ENCODE measurements around the gene SACS. TPM values are rescaled to one million over a fixed set of nuclear protein-coding genes. Genes with fewer than 3 reads are reported as not detected.

SACS gene
- total RNA-seq, 1 experiment from 2014 or later = 53.0 TPM

- H3K23me2 ChIP-seq (ENCODE audit: insufficient read length, low read depth, low read length, poor library complexity, severe bottlenecking) = no peaks in the 10 kb centered on the region
- H3K4me3 Mint-ChIP-seq = no peak overlapping the region
- no peak for TF ChIP-seq CTCF (conservative IDR thresholded peaks at IDR 0.05)
- H2BK12ac ChIP-seq (ENCODE audit: insufficient read length, low read depth, low read length) = no peak overlapping the region
- no peaks in the 10 kb centered on the region for H3K9me3 ChIP-seq (ENCODE audit: control insufficient read depth, low read depth, low read length)
- H4K8ac ChIP-seq (replicated peaks; ENCODE audit: insufficient read length, low read depth, low read length) = no peak overlapping the region
- H3K4me1 Mint-ChIP-seq = no peaks in the 10 kb centered on the region
- H3T11ph ChIP-seq (ENCODE audit: low read length) = no peak overlapping the region
- H2AFZ ChIP-seq (ENCODE audit: low read length) = no peak overlapping the region
- H3K56ac ChIP-seq (ENCODE audit: insufficient read length, low read depth, low read length) = no peak overlapping the region
- no peak overlapping the region for H3K9ac ChIP-seq (ENCODE audit: extremely low read depth, insufficient read length, low read length)
- no peak overlapping the region for H2BK15ac ChIP-seq (ENCODE audit: low read depth, low read length)
- DNase-seq = no peak
- H3K4me2 ChIP-seq (ENCODE audit: insufficient read depth, insufficient read length, low read length) = no peak overlapping the region
- H3K27me3 Mint-ChIP-seq (ENCODE audit: low read depth) = no peaks in the 10 kb centered on the region
- no peak overlapping the region for H4K5ac ChIP-seq (ENCODE audit: insufficient read length, low read depth, low read length)
- peaks cover 30 to 78% (median 49%) of the 10 kb centered on the region in 3 experiments; a peak in 6 of 7 replicates for H3K36me3 Mint-ChIP-seq (ENCODE audit: insufficient read depth in 1 of 3, low read depth in 3 of 3)
- H3K14ac ChIP-seq (ENCODE audit: insufficient read depth, low read length) = no peak overlapping the region
- H3K27ac ChIP-seq (ENCODE audit: insufficient read length, low read depth, low read length) = no peak overlapping the region
- no peak overlapping the region for H2BK5ac ChIP-seq (ENCODE audit: insufficient read length, low read length)
- WGBS (ENCODE audit: extremely low coverage, insufficient read length, low lambda C conversion rate) = no CpG with 5 or more reads among the region's 4 CpGs
- no peak overlapping the region for H2AK5ac ChIP-seq (ENCODE audit: insufficient read length, low read length)
- H4K91ac ChIP-seq (ENCODE audit: insufficient read length, low read depth, low read length) = no peak overlapping the region
- no peak overlapping the region for H2BK120ac ChIP-seq (ENCODE audit: low read depth, low read length, poor library complexity, severe bottlenecking)
- no peaks in the 10 kb centered on the region for H3K27me3 ChIP-seq (ENCODE audit: insufficient read depth, low read length)
- H3K9me3 Mint-ChIP-seq = no peaks in the 10 kb centered on the region
- H3K27ac Mint-ChIP-seq = no peak overlapping the region
- H4K20me1 ChIP-seq (ENCODE audit: control insufficient read depth, insufficient read depth, insufficient read length) = no peaks in the 10 kb centered on the region
- no peak overlapping the region for H3K18ac ChIP-seq (ENCODE audit: insufficient read length, low read depth, low read length)
- 0 out of 2 replicates have a peak, but pooled peaks cover 4% of the 10 kb centered on the region for H3K79me2 ChIP-seq (ENCODE audit: insufficient read depth, low read length)
- peaks cover 5% of the 10 kb centered on the region for H3K79me1 ChIP-seq (ENCODE audit: insufficient read depth, low read depth, low read length, poor library complexity, severe bottlenecking)
- no peak overlapping the region for H3K4ac ChIP-seq (ENCODE audit: low read depth, low read length)
- H2BK20ac ChIP-seq (ENCODE audit: low read depth, low read length, poor library complexity, severe bottlenecking) = no peak overlapping the region
- H3K23ac ChIP-seq (ENCODE audit: insufficient read length, low read depth, low read length) = no peak overlapping the region
- no peaks in the 10 kb centered on the region for H3K4me1 ChIP-seq (ENCODE audit: insufficient read depth, low read length)
Observed at GRCh38 chr13:23352161-23352560, 81.3 kb downstream of the SACS start.
